ENCODE measurements around the gene SDC1. TPM values are rescaled to one million over a fixed set of nuclear protein-coding genes. Genes with fewer than 3 reads are reported as not detected.

SDC1 gene
- polyA plus RNA-seq, 5 donors = 75.8 to 176 (median 115) TPM

DNA sequence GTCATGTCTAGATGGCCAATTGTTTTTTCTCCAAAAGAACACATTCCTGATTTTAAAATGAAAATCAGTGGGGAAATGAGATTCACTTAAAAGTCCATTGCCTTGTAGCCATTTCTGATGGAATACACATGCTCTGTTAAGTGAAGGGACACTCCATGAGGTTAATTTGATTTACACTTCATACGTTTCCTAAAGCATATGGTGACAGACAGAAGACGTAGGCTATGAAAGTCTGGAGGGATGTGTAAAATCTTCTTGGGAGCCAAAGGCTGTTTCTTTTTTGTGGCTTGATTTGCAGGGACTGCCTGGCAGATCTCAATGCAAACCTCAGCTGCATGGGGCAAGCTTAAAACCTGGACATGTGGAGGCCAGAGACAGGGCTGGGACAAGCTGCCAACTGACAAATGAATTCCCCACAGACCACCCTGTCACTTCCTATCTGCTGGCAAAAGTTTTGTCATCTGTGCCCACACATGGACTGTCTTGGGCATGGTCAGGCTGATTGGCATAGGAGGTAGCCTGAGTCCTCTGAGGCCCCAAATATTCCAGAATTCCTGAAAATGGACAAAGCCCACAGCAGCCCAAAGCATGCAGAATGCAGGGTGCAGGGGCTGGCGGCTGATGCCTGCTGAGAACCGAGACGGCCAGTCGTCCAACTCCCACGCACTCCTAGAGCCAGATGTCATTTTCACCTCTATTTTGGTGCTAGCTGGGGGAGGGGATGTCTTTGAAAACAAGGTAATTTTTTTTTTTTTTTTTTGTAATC lies 73.9 kb downstream of the SDC1 start:
- no peak for DNase-seq

Other genes starting within 250 kb of the SDC1 start
- 10 to 100 TPM; 21.1 to 42.1 (median 30.6) TPM for gene WDR35, start 235.0 kb downstream of the SDC1 start, polyA plus RNA-seq (ENCODE audit: insufficient read depth in 1 of 5, insufficient read length in 5 of 5, low replicate concordance in 1 of 5)
- 10 to 100 TPM in 2 of 5 donors, 1 to 10 TPM in 3; 8.0 to 12.3 (median 9.1) TPM for gene MATN3, start 212.5 kb downstream of the SDC1 start, polyA plus RNA-seq (ENCODE audit: insufficient read depth in 1 of 5, insufficient read length in 5 of 5, low replicate concordance in 1 of 5)
- gene LAPTM4A, start 173.5 kb downstream of the SDC1 start, polyA plus RNA-seq (ENCODE audit: insufficient read depth in 1 of 5, insufficient read length in 5 of 5, low replicate concordance in 1 of 5) = 100 to 1,000 TPM; 464 to 625 (median 574) TPM
- gene PUM2, start 125.7 kb upstream of the SDC1 start, polyA plus RNA-seq (ENCODE audit: insufficient read depth in 1 of 5, insufficient read length in 5 of 5, low replicate concordance in 1 of 5) = 100 to 1,000 TPM in 4 of 5 donors, 10 to 100 TPM in 1; 85.2 to 138 (median 125) TPM
- gene RHOB, start 221.9 kb upstream of the SDC1 start, polyA plus RNA-seq (ENCODE audit: insufficient read depth in 1 of 5, insufficient read length in 5 of 5, low replicate concordance in 1 of 5) = 100 to 1,000 TPM in 1 of 5 donors, 10 to 100 TPM in 4; 61.7 to 112 (median 76.2) TPM

All from right lung (tissue), 5 donors.